MG63 (cell line): ENCODE results near the gene TEX14. TPM values are rescaled to one million over a fixed set of nuclear protein-coding genes. Genes with fewer than 3 reads are reported as not detected.
A peak's percentile ranks its signal among the peaks of the same experiment; 100 is the strongest.

Experiments used
- DNase-seq: peaks from one replicate; pipeline ENCODE4 v3.0.0-alpha.2; 2020
- H3K27me3 ChIP-seq: fragments of 250-450 bp; sonication (Bioruptor Pico); 2 replicates; pipeline ENCODE4 v1.5.1; 2020; ENCODE audit warnings: mild to moderate bottlenecking, moderate library complexity
- H3K36me3 ChIP-seq: fragments of 250-450 bp; sonication (Bioruptor Pico); 2 replicates; pipeline ENCODE4 v1.5.1; 2020; ENCODE audit warnings: mild to moderate bottlenecking, moderate library complexity
- H3K4me3 ChIP-seq: fragments of 250-450 bp; sonication (Bioruptor Pico); 2 replicates; pipeline ENCODE4 v1.5.1; 2020; ENCODE audit warnings: mild to moderate bottlenecking, moderate library complexity
- H3K9me3 ChIP-seq: fragments of 250-450 bp; sonication (Bioruptor Pico); 2 replicates; pipeline ENCODE4 v1.5.1; 2020; ENCODE audit warnings: mild to moderate bottlenecking, moderate library complexity
- total RNA-seq: library from RNA; depleted of rRNA; stranded (reverse); fragments of >200 nt; shearing (Covaris generic); gene quantifications from 2 replicates; pipeline ENCODE4 v1.2.3, GENCODE V29; 2014; ENCODE audit warnings: low replicate concordance; rRNA removed

The TEX14 gene
- total RNA-seq, 1 experiment from 2014 or later, result 0.03 TPM

GRCh38 chr17:58514770-58515157 lies 177.1 kb downstream of the TEX14 start:
- H3K4me3 ChIP-seq, result peak overlapping the region; percentile 73
- H3K36me3 ChIP-seq, result peaks cover 25% of the 10 kb centered on the region
- no peaks in the 10 kb centered on the region for H3K27me3 ChIP-seq
- DNase-seq, result no peak
- H3K9me3 ChIP-seq, result no peaks in the 10 kb centered on the region

GRCh38 chr17:58513965-58514769 lies 177.7 kb downstream of the TEX14 start, which contains the start of gene MTMR4:
Gene MTMR4 (minus strand): TSS chr17:58514638. CDS start chr17:58514407, 231 bp downstream.
- H3K9me3 ChIP-seq, result no peaks in the 10 kb centered on the region
- H3K4me3 ChIP-seq, result peak within 1 kb of the TSS; percentile 73
- peaks cover 28% of the 10 kb centered on the region for H3K36me3 ChIP-seq
- no peaks in the 10 kb centered on the region for H3K27me3 ChIP-seq
- peak; percentile 83 for DNase-seq

- no peak for DNase-seq
- Histone ChIP-seq H3K36me3 (peaks cover 34% of the 10 kb centered on the region), H3K9me3 (no peaks in the 10 kb centered on the region), H3K27me3 (no peaks in the 10 kb centered on the region), H3K4me3 (peak overlapping the region; percentile 73)
These were observed 178.4 kb downstream of the TEX14 start for GRCh38 chr17:58513267-58513964.

DNA sequence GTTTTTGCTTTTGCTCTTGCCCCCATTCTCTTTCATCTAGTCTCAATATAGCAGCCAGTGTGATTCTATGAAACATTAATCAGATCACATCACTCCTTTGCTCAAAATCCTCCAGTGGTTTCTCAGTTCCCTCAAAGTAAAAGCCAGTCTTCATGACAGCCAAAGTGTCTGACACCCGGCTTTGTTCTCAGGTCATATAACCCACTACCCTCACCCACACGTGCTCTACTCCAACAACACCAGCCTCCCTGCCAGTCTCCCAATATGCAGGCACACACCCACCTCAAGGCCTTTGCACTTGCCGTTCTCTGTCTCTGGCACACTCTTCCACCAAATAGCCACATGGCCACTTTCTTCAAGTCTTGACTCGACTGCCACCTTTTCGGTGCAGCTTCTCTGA lies 181.8 kb downstream of the TEX14 start:
- no peaks in the 10 kb centered on the region for H3K9me3 ChIP-seq
- DNase-seq, result no peak
- H3K36me3 ChIP-seq, result peaks cover 50% of the 10 kb centered on the region

DNA sequence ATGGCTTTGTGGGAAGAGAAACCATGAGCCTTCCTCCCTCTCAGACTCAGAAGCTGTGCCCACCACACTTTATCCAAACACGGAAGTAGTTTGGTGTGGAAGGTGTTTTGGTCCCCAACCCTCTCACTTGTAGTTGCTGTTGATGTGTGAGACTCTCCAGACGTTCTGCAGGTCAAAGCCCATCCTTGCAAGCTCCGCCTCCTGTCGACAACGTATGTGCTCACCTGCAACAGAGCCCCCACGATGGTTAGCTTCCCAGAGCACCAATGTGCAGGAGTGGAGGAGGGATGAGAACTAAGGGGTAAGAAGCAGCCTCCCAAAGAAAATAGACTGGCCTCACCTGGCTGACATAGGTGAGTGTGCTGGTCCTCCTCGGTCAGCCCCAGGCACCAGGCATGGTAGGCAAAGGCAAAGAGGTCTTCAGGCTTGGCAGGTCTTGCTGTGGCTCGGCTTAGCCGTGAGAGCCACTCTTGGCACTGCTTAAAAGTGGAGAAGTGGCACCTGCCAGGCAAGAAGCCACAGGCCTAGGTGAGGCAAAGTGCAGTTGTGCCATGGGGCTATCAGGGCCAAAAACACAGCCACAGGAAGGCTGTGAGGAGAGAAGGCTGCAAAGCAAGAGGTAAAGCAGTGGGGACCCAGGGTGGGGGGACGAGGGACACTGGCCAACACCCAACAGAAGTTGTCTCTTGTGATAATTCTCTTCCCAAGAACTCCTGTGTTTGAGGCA lies 183.3 kb downstream of the TEX14 start:
- H3K27me3 ChIP-seq, result no peaks in the 10 kb centered on the region
- no peak overlapping the region for H3K4me3 ChIP-seq
- no peaks in the 10 kb centered on the region for H3K9me3 ChIP-seq
- no peak for DNase-seq
- peaks cover 58% of the 10 kb centered on the region for H3K36me3 ChIP-seq

More for the DNA sequence above, 181.8 kb downstream of the TEX14 start:
- H3K27me3 ChIP-seq, result no peaks in the 10 kb centered on the region
- H3K4me3 ChIP-seq, result no peak overlapping the region

DNA sequence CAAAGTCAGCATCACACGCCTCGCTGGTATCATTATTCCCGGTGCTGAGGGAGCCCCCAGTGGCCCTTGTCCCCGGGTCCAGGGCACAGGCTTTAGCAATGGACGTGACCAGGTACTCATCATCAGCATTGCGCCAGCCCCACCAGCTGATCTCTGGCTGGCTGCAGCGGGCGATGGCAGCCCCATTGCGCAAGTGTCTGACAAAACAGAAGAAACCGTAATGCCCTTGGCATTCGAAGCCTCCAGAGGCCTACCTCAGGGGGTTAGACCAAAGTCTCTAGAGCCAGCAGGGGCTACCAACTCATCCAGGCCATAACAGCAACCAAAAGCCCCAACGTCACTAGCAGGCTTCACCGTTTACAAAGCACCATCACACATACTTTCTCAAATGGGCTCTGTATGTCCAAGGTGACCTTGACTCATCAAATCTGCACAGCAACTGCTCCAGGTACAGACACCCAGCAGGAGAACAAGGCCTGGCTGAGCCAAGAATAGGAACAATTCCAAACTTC lies 184.7 kb downstream of the TEX14 start:
- Histone ChIP-seq H3K36me3 (peaks cover 61% of the 10 kb centered on the region), H3K27me3 (no peaks in the 10 kb centered on the region), H3K4me3 (no peak overlapping the region), H3K9me3 (no peaks in the 10 kb centered on the region)
- no peak for DNase-seq

Other genes with a start within 250 kb of the TEX14 start
- not detected in 2 replicates for gene HSF5, start 203.6 kb downstream of the TEX14 start, total RNA-seq
- 17.6 and 26.4 TPM in 2 replicates for gene MTMR4, start 177.4 kb downstream of the TEX14 start, total RNA-seq
- gene RAD51C, start 557 bp upstream of the TEX14 start, total RNA-seq, result 51.3 and 55.3 TPM in 2 replicates
- 0.76 and 0.99 TPM in 2 replicates for gene PPM1E, start 63.8 kb upstream of the TEX14 start, total RNA-seq